ENCODE results near the gene UBTD1. TPM values are rescaled to one million over a fixed set of nuclear protein-coding genes. Genes with fewer than 3 reads are reported as not detected.

Gene UBTD1
- total and polyA plus RNA-seq, 8 donors, result 3.9 to 9.0 (median 5.4) TPM

- DNase-seq, result no peak
- H3K27ac ChIP-seq, result no peak overlapping the region
- 63 to 80% methylated on average over 3 of the region's 3 CpGs for WGBS, 2 donors
Observed at GRCh38 chr10:97483506-97483905, 15.2 kb upstream of the UBTD1 start.

GRCh38 chr10:97483921-97484320 is 14.8 kb upstream of the UBTD1 start:
- Histone ChIP-seq H3K4me1 (no peaks in the 10 kb centered on the region), H3K9me3 (no peaks in the 10 kb centered on the region), H3K4me3 (no peak overlapping the region), H3K36me3 (peaks cover 0 to 3% (median 0%) of the 10 kb centered on the region in 3 donors), H3K27me3 (no peaks in the 10 kb centered on the region), H3K27ac (no peak overlapping the region)
- no peak for FAIRE-seq
- WGBS, 2 donors, result 97 to 100% methylated on average over 1 of the region's 1 CpG
- intact Hi-C loops (cut with DNase I), result no loop called here
- DNase-seq, result no peak
- ATAC-seq, result no peak
- TF ChIP-seq CTCF (IDR thresholded peaks at IDR 0.05), result no peak

More at GRCh38 chr10:97483506-97483905, 15.2 kb upstream of the UBTD1 start:
- TF ChIP-seq CTCF (IDR thresholded peaks at IDR 0.05), result no peak
- Histone ChIP-seq H3K4me1 (no peaks in the 10 kb centered on the region), H3K36me3 (peaks cover 0 to 3% (median 0%) of the 10 kb centered on the region in 3 donors), H3K4me3 (no peak overlapping the region), H3K27me3 (no peaks in the 10 kb centered on the region), H3K9me3 (no peaks in the 10 kb centered on the region)
- FAIRE-seq, result no peak
- no peak for ATAC-seq
- intact Hi-C loops (cut with DNase I), result no loop called here

- TF ChIP-seq CTCF (IDR thresholded peaks at IDR 0.05), result no peak
- intact Hi-C loops (cut with DNase I), result no loop called here
- no peak overlapping the region for H3K27ac ChIP-seq
- H3K9me3 ChIP-seq, result no peaks in the 10 kb centered on the region
- ATAC-seq, result no peak
- peaks cover 0 to 2% (median 0%) of the 10 kb centered on the region in 3 donors for H3K4me1 ChIP-seq
- WGBS, 2 donors, result 65 to 73% methylated on average over 4 of the region's 4 CpGs
- no peaks in the 10 kb centered on the region for H3K36me3 ChIP-seq
- no peaks in the 10 kb centered on the region for H3K27me3 ChIP-seq
- no peak for DNase-seq
- no peak overlapping the region for H3K4me3 ChIP-seq
- FAIRE-seq, result no peak
Observed at GRCh38 chr10:97485647-97486281, 13.0 kb upstream of the UBTD1 start.

- no peaks in the 10 kb centered on the region for H3K27me3 ChIP-seq
- intact Hi-C loops (cut with DNase I), result no loop called here
- H3K27ac ChIP-seq, result no peak overlapping the region
- FAIRE-seq (no peak), ATAC-seq (peak in 3 of 4 donors; percentile 22 to 40 (median 26)), DNase-seq (no peak)
- no peaks in the 10 kb centered on the region for H3K36me3 ChIP-seq
- WGBS, 2 donors, result 50 to 64% methylated on average over 2 of the region's 2 CpGs
- no peak for TF ChIP-seq CTCF (IDR thresholded peaks at IDR 0.05)
- no peak overlapping the region for H3K4me3 ChIP-seq
- no peaks in the 10 kb centered on the region for H3K9me3 ChIP-seq
- H3K4me1 ChIP-seq, result peaks cover 0 to 15% (median 2%) of the 10 kb centered on the region in 3 donors
Observed at GRCh38 chr10:97490592-97490991, 8.1 kb upstream of the UBTD1 start.

- H3K27ac ChIP-seq, result no peak overlapping the region
- FAIRE-seq, result no peak
Observed at GRCh38 chr10:97494151-97494550, 4.6 kb upstream of the UBTD1 start.

More at GRCh38 chr10:97494151-97494550, 4.6 kb upstream of the UBTD1 start:
- H3K4me3 ChIP-seq, result no peak overlapping the region
- intact Hi-C loops (cut with DNase I), result no loop called here
- no peaks in the 10 kb centered on the region for H3K36me3 ChIP-seq
- ATAC-seq (no peak), DNase-seq (no peak)
- no peak for TF ChIP-seq CTCF (IDR thresholded peaks at IDR 0.05)
- no peaks in the 10 kb centered on the region for H3K27me3 ChIP-seq
- no peaks in the 10 kb centered on the region for H3K9me3 ChIP-seq
- 47 to 58% methylated on average over 2 of the region's 2 CpGs for WGBS, 2 donors
- peaks cover 4 to 28% (median 19%) of the 10 kb centered on the region in 3 donors for H3K4me1 ChIP-seq
